Panc1 (cell line): Measurements from ENCODE around the gene CACNA1G. TPM values are rescaled to one million over a fixed set of nuclear protein-coding genes. Genes with fewer than 3 reads are reported as not detected.

ENCODE experiments used
- ATAC-seq: fragments of 200-7000 bp; cut with Tn5 transposase; 2 replicates; pipeline ENCODE4 v1.9.1; 2020; ENCODE audit warnings: mild to moderate bottlenecking, moderate library complexity
- BruUV-seq: library from RNA; stranded (reverse); fragments of 400-500 nt; replicated peaks from 2 replicates; lab custom pipeline; 2021; lab: Mats Ljungman, UMichigan
- CTCF ChIA-PET: fragments of 300-600 bp; sonication (Branson Sonifier 250); formaldehyde crosslinking; loops from one replicate; lab custom pipeline; 2022; ENCODE audit warnings: antibody characterized with exemption; lab: Charles Lee
- POLR2A ChIA-PET: fragments of 300-600 bp; sonication (Branson Sonifier 250); formaldehyde crosslinking; loops from one replicate; lab custom pipeline; 2022; ENCODE audit warnings: antibody characterized with exemption; lab: Charles Lee
- DNase-seq: peaks from one replicate; pipeline ENCODE4 v3.0.0-alpha.2; 2010; ENCODE audit warnings: low read depth, low spot score
- H3K27ac ChIP-seq: 2 replicates; pipeline ENCODE4 v1.5.1; 2011; ENCODE audit warnings: mild to moderate bottlenecking, low read length, inconsistent platforms
- H3K27me3 ChIP-seq: fragments of 200-500 bp; sonication (Bioruptor generic); 2 replicates; pipeline ENCODE4 v1.6.0; 2014; ENCODE audit warnings: low read length, inconsistent platforms; ENCODE audit not compliant: control insufficient read depth, insufficient read depth
- H3K36me3 ChIP-seq: fragments of 200-500 bp; sonication (Bioruptor generic); 2 replicates; pipeline ENCODE4 v1.5.1; 2014; ENCODE audit warnings: inconsistent platforms, mild to moderate bottlenecking, low read length, moderate library complexity; ENCODE audit not compliant: control insufficient read depth, insufficient read depth
- H3K4me1 ChIP-seq: 2 replicates; pipeline ENCODE4 v1.5.1; 2011; ENCODE audit warnings: inconsistent platforms, mild to moderate bottlenecking, low read length, moderate library complexity; ENCODE audit not compliant: control insufficient read depth, insufficient read depth
- H3K4me3 ChIP-seq, 2 experiments: 2 replicates each; pipeline ENCODE4 v1.5.1; 2011 to 2012; ENCODE audit warnings: low read depth in 2 of 2, low read length in 2 of 2, mild to moderate bottlenecking in 2 of 2, inconsistent platforms in 1 of 2, moderate library complexity in 1 of 2
- H3K9me3 ChIP-seq: fragments of 200-500 bp; sonication (Bioruptor generic); 2 replicates; pipeline ENCODE4 v1.5.1; 2014; ENCODE audit warnings: low read depth, mild to moderate bottlenecking, inconsistent platforms, low read length, moderate library complexity; ENCODE audit not compliant: control insufficient read depth, insufficient read depth
- CTCF ChIP-seq: fragments of 450-650 bp; IDR thresholded peaks from 2 replicates; pipeline ENCODE4 v1.5.1; 2017; ENCODE audit warnings: mild to moderate bottlenecking
- POLR2AphosphoS5 ChIP-seq: IDR thresholded peaks from 2 replicates; pipeline ENCODE4 v1.6.1; 2012; ENCODE audit warnings: mild to moderate bottlenecking, low read depth, low read length, moderate library complexity
- REST ChIP-seq, 2 experiments: IDR thresholded peaks; 2 replicates each; pipeline ENCODE4 v1.6.1; 2011 to 2012; ENCODE audit warnings: low read depth in 2 of 2, control low read depth in 1 of 2, low read length in 1 of 2, mild to moderate bottlenecking in 1 of 2, moderate library complexity in 1 of 2; ENCODE audit not compliant: insufficient read depth in 1 of 2
- SIN3A ChIP-seq: IDR thresholded peaks from 2 replicates; pipeline ENCODE4 v1.6.1; 2012; ENCODE audit warnings: low read depth, mild to moderate bottlenecking, low read length, moderate library complexity, borderline replicate concordance; ENCODE audit not compliant: insufficient read depth
- TCF7L2 ChIP-seq: IDR thresholded peaks from 2 replicates; pipeline ENCODE4 v1.6.1; 2011; ENCODE audit warnings: mild to moderate bottlenecking, low read depth, low read length, inconsistent platforms
- in situ Hi-C: cut with HindIII; loops from 2 replicates; pipeline ENCODE4 v1.10.0; 2016; ENCODE audit warnings: low sequenced_read_pairs, low pct_unique_long_range_greater_than_20kb
- intact Hi-C: fragments of 100-400 bp; cut with micrococcal nuclease; formaldehyde crosslinking; loops from one replicate; pipeline ENCODE4 v1.10.0; 2022; ENCODE audit not compliant: unreplicated experiment
- total RNA-seq: library from RNA; stranded (reverse); gene quantifications from one replicate; pipeline ENCODE4 v1.2.1, GENCODE V29; 2021; ENCODE audit not compliant: unreplicated experiment

The CACNA1G gene
- total RNA-seq, 1 experiment from 2014 or later: 10.0 TPM

- no peak overlapping the region for H3K4me3 ChIP-seq
- no TSS peak for BruUV-seq
- H3K36me3 ChIP-seq: no peaks in the 10 kb centered on the region
- ChIA-PET CTCF (interaction anchor here (0.6 to 0.7 kb wide), 2 partner anchors 87 to 155 kb away, joined by 3 to 7 read pairs; no protein-coding TSS in a partner anchor), POLR2A (interaction anchor here (1.0 kb wide), 1 partner anchor 9 kb away, joined by 9 read pairs; no protein-coding TSS in a partner anchor)
- H3K27ac ChIP-seq: no peak overlapping the region
- TF ChIP-seq REST (IDR thresholded peaks at IDR 0.05; ENCODE audit: insufficient read depth in 1 of 2, low read depth in 2 of 2, low read length in 1 of 2): no peak
- no peak for TF ChIP-seq CTCF
- TF ChIP-seq SIN3A: no peak
- no peak for TF ChIP-seq POLR2AphosphoS5
- no peak for TF ChIP-seq TCF7L2
- ATAC-seq: no peak
- no peaks in the 10 kb centered on the region for H3K9me3 ChIP-seq
- intact Hi-C loops: no loop called here
- H3K4me1 ChIP-seq: peaks cover 8% of the 10 kb centered on the region
- no peak for DNase-seq
- in situ Hi-C loops: no loop called here
- H3K27me3 ChIP-seq: no peaks in the 10 kb centered on the region
Measured at GRCh38 chr17:50513495-50513894, 47.0 kb upstream of the CACNA1G start.

- Histone ChIP-seq H3K4me1 (peaks cover under 1% of the 10 kb centered on the region; the same call in 1 of the 2 replicates), H3K27ac (no peak overlapping the region), H3K4me3 (no peak overlapping the region), H3K36me3 (no peaks in the 10 kb centered on the region), H3K27me3 (no peaks in the 10 kb centered on the region), H3K9me3 (no peaks in the 10 kb centered on the region)
- DNase-seq (no peak), ATAC-seq (no peak)
- ChIA-PET POLR2A (no interaction called here), CTCF (no interaction called here)
- intact Hi-C loops (no loop called here), in situ Hi-C loops (no loop called here)
- no peak for TF ChIP-seq SIN3A
- no peak for TF ChIP-seq CTCF
- TF ChIP-seq TCF7L2: no peak
- TF ChIP-seq REST (IDR thresholded peaks at IDR 0.05; ENCODE audit: insufficient read depth in 1 of 2, low read depth in 2 of 2, low read length in 1 of 2): no peak
- no peak for TF ChIP-seq POLR2AphosphoS5
- BruUV-seq: no TSS peak
Measured at GRCh38 chr17:50514388-50514787, 46.1 kb upstream of the CACNA1G start.
